CD4-positive, alpha-beta T cell treated with Interleukin-6 for 4 hours (primary cell): ENCODE data around the gene TDRD9.

Experiments used
- DNase-seq: peaks from one replicate; pipeline ENCODE4 v3.0.0-alpha.2; 2020; ENCODE audit warnings: mixed read lengths

TDRD9 gene

GRCh38 chr14:104081261-104081835, 153.1 kb downstream of the TDRD9 start:
- no peak for DNase-seq

- no peak for DNase-seq
Measured at GRCh38 chr14:104081951-104082464, 153.8 kb downstream of the TDRD9 start.

GRCh38 chr14:104082807-104083206, 154.6 kb downstream of the TDRD9 start:
- no peak for DNase-seq

- no peak for DNase-seq
Measured at GRCh38 chr14:104084251-104085002, 156.2 kb downstream of the TDRD9 start.

GRCh38 chr14:104085032-104085888, 157.0 kb downstream of the TDRD9 start, which contains the start of gene ASPG:
Gene ASPG, plus strand, starts transcription at chr14:104085700. Its CDS starts 71 bp downstream, at chr14:104085771.
- peak; percentile 45 for DNase-seq

- no peak for DNase-seq
Measured at GRCh38 chr14:104085889-104086201, 157.6 kb downstream of the TDRD9 start.

- DNase-seq, result no peak
Measured at GRCh38 chr14:104086210-104086660, 158.0 kb downstream of the TDRD9 start.

GRCh38 chr14:104086661-104087461, 158.6 kb downstream of the TDRD9 start:
- DNase-seq, result no peak

- no peak for DNase-seq
Measured at GRCh38 chr14:104087505-104087904, 159.2 kb downstream of the TDRD9 start.

GRCh38 chr14:104087981-104088850, 160.0 kb downstream of the TDRD9 start:
- DNase-seq, result no peak

- no peak for DNase-seq
Measured at GRCh38 chr14:104090071-104090748, 162.0 kb downstream of the TDRD9 start.

- DNase-seq, result no peak
Measured at GRCh38 chr14:104091061-104091926, 163.0 kb downstream of the TDRD9 start.

GRCh38 chr14:104091927-104092771, 163.9 kb downstream of the TDRD9 start:
- DNase-seq, result no peak

- DNase-seq, result no peak
Measured at GRCh38 chr14:104092931-104093365, 164.7 kb downstream of the TDRD9 start.

GRCh38 chr14:104093366-104094055, 165.3 kb downstream of the TDRD9 start:
- peak; percentile 6 for DNase-seq

GRCh38 chr14:104094056-104094708, 165.9 kb downstream of the TDRD9 start:
- no peak for DNase-seq

- peak; percentile 70 for DNase-seq
Measured at GRCh38 chr14:104094709-104095425, 166.6 kb downstream of the TDRD9 start.
